ENCODE results near the gene CASKIN2. TPM values are rescaled to one million over a fixed set of nuclear protein-coding genes. Genes with fewer than 3 reads are reported as not detected.

CASKIN2 gene
- total RNA-seq, 4 donors from 2014 or later, result 5.6 to 26.6 (median 10.2) TPM

DNA sequence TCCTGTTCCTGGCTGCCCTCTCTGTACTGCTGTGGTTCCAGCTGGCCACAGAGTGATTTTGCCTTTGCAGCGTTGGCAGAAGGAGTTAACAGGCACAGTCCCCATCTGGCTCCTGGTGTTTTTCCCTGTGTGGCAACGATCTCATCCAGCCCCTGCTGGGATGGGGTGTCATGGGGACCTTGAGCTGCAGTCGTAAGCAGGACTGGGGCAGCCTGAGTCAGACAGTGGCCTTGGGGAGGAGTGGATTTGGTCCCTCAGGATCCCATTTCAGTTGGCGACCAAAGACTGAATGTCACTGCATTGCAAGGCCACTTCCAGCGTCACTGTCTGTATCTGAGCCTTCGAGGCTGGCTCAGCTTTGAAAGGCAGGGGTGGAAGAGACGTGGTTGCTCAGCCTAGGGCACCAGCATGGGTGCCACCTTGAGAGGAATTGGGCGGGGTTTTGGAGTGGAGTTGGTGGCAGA lies 47.0 kb downstream of the CASKIN2 start:
- TF ChIP-seq CTCF (IDR thresholded peaks at IDR 0.05; ENCODE audit: low read depth), result no peak

GRCh38 chr17:75465039-75465438 lies 50.3 kb downstream of the CASKIN2 start:
- TF ChIP-seq CTCF (IDR thresholded peaks at IDR 0.05; ENCODE audit: low read depth), result no peak

GRCh38 chr17:75463603-75464002 lies 51.7 kb downstream of the CASKIN2 start:
- no peak for TF ChIP-seq CTCF (IDR thresholded peaks at IDR 0.05; ENCODE audit: low read depth)

DNA sequence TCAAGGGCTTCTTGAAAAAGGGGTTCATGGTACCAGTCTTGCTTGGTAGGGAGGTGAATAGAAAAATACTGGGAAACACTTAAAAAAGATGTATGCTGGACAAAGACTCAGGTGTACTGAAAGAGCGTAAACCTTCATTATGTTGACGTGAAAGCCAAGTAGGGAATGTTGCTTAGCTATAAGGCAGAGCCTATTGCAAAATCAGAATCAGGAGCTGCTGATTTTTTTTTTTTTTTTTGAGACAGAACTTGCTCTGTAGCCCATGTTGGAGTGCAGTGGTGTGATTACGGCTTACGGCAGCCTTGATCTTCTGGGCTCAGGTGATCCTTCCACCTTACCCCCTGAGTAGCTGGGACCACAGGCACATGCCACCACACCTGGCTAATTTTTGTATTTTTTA lies 55.0 kb downstream of the CASKIN2 start:
- no peak for TF ChIP-seq CTCF (IDR thresholded peaks at IDR 0.05; ENCODE audit: low read depth)

GRCh38 chr17:75459590-75460267 lies 55.6 kb downstream of the CASKIN2 start:
- TF ChIP-seq CTCF (IDR thresholded peaks at IDR 0.05; ENCODE audit: low read depth), result no peak

DNA sequence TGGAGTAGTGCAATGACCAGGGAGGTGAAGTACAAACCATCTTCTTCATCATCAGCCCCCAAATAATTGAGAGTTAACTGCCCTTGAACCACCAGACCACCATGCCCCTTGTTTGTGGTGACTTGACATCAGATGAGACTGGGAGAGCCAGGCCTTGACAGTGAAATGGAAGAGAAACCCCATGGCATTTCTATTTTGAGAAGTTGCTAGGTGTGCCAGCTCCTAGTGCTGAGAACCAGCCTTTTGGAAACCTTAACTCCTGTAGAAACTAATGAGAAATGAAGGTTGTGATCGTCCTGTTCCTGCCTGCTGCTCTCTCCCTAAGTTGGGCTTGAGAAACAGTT lies 56.1 kb downstream of the CASKIN2 start:
- no peak for TF ChIP-seq CTCF (IDR thresholded peaks at IDR 0.05; ENCODE audit: low read depth)

DNA sequence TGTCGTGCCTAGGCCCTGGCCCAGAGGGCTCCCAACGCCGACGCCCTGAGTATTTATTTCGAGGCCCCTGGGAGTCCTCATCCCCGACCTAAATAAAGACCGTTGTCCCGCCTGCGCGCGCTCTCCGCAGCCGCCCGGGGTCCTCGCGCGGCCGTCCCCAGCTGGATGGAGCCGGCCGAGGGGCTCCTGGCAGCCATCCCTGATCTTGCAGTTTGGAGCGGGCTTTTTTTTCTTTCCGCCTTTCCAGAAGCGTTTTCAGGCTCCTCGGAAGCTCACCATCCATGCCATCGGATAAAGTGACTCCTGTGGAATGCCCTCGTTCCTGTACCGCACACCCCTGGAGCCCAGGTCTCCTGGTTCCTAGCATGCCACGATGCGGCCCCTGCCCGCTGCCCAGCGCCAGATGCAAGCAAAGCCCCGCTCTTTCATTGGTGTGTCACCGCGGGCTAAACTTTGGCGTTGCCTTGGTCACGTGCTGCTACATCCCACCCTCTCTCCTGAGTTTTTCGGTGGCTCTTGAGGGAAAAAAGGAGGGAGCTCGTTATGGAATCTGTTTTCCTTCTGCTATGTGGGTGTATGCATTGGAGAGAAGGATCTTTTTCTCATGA lies 58.2 kb downstream of the CASKIN2 start:
- TF ChIP-seq CTCF (IDR thresholded peaks at IDR 0.05; ENCODE audit: low read depth), result no peak
